SW480 (cell line): Measurements from ENCODE around the gene C13orf46.
"Not testable (repeated sequence)": the region's sequence is repeated elsewhere in the genome, so short reads cannot be mapped to it uniquely, and the experiment has no call there.

Experiments used
- DNase-seq: peaks from one replicate; pipeline ENCODE4 v3.0.0-alpha.2; 2016; ENCODE audit warnings: low spot score

The C13orf46 gene

GRCh38 chr13:113973218-113974164, at the start of gene C13orf46:
C13orf46 (minus strand) TSS chr13:113974076; CDS start chr13:113973997, 79 bp downstream.
- no peak for DNase-seq

- no peak for DNase-seq
Measured at GRCh38 chr13:114022876-114023275, 49.0 kb upstream of the C13orf46 start.

- no peak for DNase-seq
Measured at GRCh38 chr13:114022309-114022669, 48.4 kb upstream of the C13orf46 start.

GRCh38 chr13:114021464-114022308, 47.8 kb upstream of the C13orf46 start:
- DNase-seq, result no peak

GRCh38 chr13:114020750-114021463, 47.0 kb upstream of the C13orf46 start:
- no peak for DNase-seq

GRCh38 chr13:114020134-114020533, 46.3 kb upstream of the C13orf46 start:
- not testable (repeated sequence) for DNase-seq

- no peak for DNase-seq
Measured at GRCh38 chr13:114019367-114019766, 45.5 kb upstream of the C13orf46 start.

- DNase-seq, result no peak
Measured at GRCh38 chr13:114018461-114019055, 44.7 kb upstream of the C13orf46 start.

GRCh38 chr13:114017966-114018365, 44.1 kb upstream of the C13orf46 start:
- no peak for DNase-seq

GRCh38 chr13:114017028-114017630, 43.3 kb upstream of the C13orf46 start:
- no peak for DNase-seq

- no peak for DNase-seq
Measured at GRCh38 chr13:114016321-114017027, 42.6 kb upstream of the C13orf46 start.

GRCh38 chr13:114015969-114016295, 42.1 kb upstream of the C13orf46 start:
- no peak for DNase-seq

GRCh38 chr13:114015111-114015968, 41.5 kb upstream of the C13orf46 start:
- no peak for DNase-seq

- no peak for DNase-seq
Measured at GRCh38 chr13:114013952-114014629, 40.2 kb upstream of the C13orf46 start.

- DNase-seq, result no peak
Measured at GRCh38 chr13:114013336-114013735, 39.5 kb upstream of the C13orf46 start.

GRCh38 chr13:114012921-114013320, 39.0 kb upstream of the C13orf46 start:
- no peak for DNase-seq

- no peak for DNase-seq
Measured at GRCh38 chr13:114012141-114012540, 38.3 kb upstream of the C13orf46 start.

- DNase-seq, result no peak
Measured at GRCh38 chr13:114011226-114011625, 37.4 kb upstream of the C13orf46 start.

GRCh38 chr13:114010401-114011101, 36.7 kb upstream of the C13orf46 start:
- DNase-seq, result no peak
